CD4-positive, alpha-beta T cell treated with Interleukin-17A for 4 hours (primary cell): ENCODE results near the gene APP.

ENCODE experiments used
- DNase-seq: peaks from one replicate; pipeline ENCODE4 v3.0.0-alpha.2; 2020; ENCODE audit warnings: mixed read lengths

The APP gene

DNA sequence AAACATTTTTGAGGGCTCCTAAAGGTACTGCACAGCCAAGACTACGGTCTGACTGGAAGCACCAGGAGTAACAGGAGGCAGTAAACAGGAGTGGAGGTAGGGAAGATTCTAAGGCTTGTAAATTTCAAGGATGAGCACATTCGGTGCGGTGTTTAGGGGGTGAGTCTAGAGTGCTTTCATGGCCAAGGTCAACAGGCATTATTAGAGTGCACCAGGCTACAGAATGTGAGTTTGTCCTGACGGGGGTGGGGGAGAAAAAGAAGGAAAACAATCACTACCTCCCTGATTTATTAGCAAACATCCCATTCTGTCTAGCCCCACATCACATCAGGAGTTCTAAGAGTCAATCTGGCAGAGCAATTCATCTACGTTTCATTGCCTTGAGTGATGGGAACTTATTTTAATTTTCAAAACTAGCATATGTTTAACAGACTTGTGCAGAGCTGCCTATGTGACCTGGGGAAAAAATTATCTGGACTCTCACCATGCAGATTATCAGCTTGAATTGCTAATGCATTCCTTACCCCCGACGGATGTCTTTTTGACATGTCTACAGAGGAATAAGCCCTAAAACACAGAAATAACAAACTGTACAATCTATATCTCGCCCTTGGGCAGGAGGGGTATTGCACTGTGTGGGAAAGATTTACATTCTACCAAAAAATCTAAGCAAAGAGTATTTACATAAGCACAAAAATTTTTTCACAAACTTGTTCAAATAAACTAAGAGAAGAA is 45.0 kb downstream of the APP start:
- DNase-seq, result no peak

GRCh38 chr21:26124896-26125295 is 45.7 kb downstream of the APP start:
- no peak for DNase-seq

DNA sequence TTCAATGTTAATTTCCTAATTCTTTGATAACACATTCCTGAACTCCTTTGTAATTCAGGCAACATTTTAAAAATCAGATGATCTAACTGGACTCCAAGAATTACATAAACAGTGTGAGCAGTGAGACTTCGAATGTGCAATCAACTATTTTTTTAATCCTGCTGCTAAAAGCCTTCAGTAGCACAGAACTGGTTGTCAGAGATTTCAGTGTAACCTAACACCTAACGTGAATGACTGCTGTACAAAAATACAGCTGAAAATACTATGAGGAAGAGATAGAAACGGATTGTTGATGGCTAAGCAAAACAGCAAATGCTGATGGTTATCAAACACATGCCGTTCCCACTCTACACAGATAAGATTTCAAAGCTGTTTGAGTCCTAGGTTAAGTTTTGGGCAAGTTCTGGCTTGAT is 46.1 kb downstream of the APP start:
- no peak for DNase-seq

DNA sequence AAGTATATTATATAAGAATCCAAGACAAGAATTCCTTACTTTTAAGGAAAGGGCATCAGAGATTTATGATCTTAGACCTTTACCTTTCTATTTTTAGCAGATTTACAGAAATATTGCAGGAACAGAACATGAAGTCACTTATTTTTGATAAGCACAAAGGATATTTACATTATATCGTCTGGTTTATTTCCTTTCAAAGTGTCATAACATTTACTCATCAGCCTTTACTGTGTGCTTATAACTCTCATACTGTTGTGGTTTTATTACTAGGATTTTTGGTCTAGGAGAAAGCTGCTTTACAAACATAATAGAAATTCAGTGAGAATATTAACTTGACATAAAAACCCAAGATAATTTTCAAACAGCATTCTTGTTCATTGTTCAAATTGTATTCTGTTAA is 47.6 kb downstream of the APP start:
- DNase-seq, result no peak

DNA sequence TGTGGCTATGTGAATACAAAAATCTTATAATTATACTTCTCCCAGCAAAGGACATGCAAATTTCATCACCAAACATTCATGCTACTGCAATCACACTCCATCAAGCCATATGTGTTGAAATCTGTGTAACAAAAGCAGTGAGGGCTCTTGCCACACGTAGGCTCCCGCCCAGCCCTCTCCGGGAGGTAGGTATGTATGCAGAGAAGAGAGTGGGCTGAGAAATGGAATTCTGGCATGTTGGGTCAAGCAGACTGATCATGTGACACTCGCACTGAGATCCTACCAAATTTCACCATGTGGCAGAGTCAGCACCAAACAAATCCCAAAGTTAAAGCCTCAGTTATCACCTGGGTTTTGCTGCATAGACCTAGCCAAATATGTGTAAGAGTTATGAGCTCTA is 49.7 kb downstream of the APP start:
- DNase-seq, result no peak

DNA sequence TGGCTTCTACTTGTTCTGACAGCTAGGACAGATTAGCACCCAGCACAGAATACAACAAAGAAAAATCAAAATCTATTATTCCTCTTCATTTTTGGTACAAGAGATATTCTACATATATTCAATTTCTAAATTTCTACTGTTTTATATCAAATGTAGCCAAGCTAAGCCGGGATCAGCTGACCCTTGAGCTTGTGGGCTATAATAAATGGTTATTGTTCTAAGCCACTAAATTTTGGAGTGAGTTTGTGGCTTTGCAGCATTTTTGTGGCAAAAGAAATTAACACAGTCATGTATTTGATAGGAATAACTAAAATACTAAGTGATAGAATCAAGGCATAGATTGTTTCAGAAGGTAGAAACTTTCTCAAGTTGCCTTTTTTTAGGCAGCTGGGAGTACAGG is 50.7 kb downstream of the APP start:
- DNase-seq, result no peak

DNA sequence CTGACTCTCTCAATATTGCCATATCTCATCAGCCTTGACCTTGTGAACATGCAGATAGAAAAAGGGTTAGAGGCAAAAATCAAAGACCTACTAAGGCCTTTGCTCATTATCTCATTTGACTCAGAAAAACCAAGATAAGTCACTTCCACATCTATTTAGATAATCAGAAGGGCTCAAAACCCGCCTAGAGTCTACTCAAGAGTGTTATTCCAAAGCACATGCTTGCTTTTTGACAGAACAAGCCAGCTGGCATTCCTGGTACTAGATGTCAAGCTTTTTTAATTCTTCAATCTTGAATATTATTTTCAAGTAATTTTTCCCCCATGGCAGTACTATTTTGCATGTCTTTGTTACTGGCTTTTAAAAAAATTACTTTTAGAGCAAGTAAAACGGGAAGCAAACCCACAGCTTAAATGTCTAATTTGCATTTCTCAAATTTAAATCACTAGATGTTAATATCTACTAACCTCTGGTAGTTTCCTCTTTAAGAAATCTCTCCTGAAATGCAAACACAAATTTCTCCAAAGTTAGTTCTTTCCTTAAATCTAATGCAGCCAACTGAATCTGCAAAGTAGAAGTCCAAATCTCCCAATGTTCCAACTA is 51.5 kb downstream of the APP start:
- DNase-seq, result no peak

GRCh38 chr21:26117972-26118367 is 52.6 kb downstream of the APP start:
- no peak for DNase-seq

- no peak for DNase-seq
Measured at GRCh38 chr21:26117324-26117971, 53.1 kb downstream of the APP start.

DNA sequence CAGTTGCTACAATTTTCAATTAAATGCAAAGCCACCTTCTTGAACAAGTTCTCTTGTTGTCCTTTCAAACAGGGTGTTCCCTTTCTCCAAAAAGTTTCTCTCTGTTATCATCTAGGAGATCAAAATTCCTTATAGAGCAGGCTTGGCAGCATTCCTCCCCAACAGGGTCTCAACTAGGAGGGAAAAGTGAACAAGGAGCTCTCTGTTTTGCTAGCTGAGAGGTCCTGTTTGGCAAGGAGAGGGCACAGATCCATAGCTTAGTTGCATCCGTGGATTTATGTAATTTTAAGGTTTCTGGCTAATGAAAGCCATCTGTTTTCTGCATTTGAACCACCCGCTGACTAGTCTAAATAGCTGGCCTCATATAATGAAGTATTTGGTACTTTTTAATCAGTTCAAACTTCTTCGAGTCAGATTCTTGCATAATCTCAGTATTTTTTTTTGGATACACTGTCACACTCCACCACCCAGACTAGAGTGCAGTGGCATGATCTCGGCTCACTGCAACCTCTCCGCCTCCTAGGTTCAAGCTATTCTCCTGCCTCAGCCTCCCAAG is 54.0 kb downstream of the APP start:
- no peak for DNase-seq

DNA sequence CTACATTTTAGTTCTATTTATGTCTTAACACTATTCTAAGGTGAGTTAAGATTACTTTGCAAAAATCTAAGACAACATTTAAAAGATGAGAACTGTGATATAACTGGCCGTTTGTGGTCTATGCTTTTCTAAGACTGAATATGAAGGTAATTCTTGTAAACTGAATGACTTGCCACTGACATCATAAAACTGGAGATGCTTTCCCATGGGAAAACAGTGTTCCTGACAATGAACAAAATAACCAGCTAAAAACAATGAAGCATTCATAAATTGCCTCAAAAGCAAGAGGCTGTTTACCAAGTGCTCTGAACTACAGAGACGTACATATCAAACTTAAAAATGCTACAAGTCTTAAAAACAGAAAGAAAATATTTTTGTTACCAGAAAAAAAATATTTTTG is 54.7 kb downstream of the APP start:
- no peak for DNase-seq

- no peak for DNase-seq
Measured at GRCh38 chr21:26115305-26115704, 55.3 kb downstream of the APP start.

GRCh38 chr21:26112975-26113374 is 57.6 kb downstream of the APP start:
- DNase-seq, result no peak

DNA sequence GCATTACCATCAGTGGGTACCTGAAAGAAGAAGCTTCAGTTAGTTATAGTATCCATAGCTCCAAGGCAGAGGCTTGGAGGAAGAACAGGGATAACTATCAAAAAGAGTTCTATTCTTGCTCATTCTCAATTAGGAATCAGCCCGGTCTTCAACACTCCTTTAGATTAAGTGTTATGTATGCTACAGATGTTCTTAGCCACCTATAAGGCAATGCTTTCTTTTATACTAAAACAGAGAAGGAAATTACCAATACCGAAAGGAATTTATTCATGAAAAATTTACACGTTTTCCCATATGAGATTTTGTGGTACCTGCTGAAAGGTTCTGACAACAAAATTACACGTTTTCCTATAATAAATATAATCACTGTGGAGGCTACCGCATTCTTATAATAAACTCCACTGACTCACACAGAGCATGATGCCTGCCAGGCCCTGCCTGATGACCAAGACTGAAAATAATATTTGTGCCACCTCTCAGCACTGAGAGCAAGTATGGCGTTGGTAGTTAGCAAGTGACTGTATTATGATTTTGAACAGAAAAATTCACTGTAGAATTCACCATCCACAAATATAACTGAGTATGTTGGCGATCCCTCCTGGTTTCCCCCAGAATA is 58.3 kb downstream of the APP start:
- no peak for DNase-seq

DNA sequence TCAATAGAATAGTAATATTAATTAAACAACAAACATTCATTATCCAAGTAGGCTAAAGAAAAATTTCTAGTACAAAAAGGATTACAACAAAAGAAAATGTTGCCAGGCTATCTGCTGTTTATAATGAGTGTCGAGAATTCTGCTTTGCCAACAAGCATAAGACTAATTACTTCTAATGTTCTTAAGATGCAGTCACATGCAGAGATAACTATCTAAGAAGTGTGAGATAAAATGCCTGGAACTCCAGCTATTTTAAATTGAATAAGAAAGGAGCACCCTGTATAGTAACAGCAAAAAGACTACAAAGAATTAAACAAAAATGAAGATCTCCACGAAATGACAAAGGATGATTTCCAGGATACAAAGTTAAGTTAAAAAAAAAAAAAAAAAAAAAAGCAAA is 59.9 kb downstream of the APP start:
- DNase-seq, result no peak

DNA sequence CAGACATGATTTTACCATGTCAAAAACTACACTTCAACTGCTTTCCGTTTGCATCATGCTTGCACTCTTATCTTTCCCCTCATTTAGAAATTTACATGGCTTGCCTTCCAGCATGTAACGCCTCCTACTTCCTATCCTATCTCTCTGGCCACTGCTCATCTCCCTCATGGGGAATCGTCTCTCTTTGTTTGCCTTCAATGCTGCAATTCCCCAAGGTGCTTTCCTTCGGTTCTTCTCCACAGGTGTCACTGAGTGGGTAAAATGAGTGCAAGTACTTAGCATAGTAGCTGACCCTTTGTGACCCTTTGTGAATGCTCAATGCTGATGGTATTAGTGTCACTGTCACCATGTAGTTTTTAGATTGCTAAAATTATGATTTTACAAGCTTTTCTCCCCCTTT is 63.1 kb downstream of the APP start:
- no peak for DNase-seq

- DNase-seq, result no peak
Measured at GRCh38 chr21:26106562-26106961, 64.0 kb downstream of the APP start.

GRCh38 chr21:26105819-26106218 is 64.8 kb downstream of the APP start:
- no peak for DNase-seq

DNA sequence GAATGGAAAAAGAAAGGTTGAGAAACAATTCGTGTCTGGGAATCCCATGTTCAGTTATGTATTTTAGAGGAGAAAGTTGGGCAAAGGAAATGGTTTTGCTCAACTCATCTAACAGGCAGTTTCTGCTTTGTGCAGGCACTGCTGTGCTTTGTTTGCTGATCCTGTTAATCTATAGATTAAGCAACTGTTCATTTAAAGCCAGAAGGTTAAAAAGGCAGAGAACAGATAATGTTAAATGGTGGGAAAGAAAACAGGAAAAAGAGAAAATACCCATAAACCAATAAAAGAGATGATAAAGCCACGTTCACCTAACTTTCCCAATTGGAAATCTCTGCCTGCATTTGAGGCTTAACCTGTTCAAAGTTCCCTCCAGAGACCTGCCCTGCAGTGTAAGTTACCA is 70.0 kb downstream of the APP start:
- DNase-seq, result no peak

GRCh38 chr21:26099610-26100219 is 70.9 kb downstream of the APP start:
- no peak for DNase-seq

GRCh38 chr21:26098772-26099397 is 71.7 kb downstream of the APP start:
- DNase-seq, result no peak

GRCh38 chr21:26097475-26097874 is 73.1 kb downstream of the APP start:
- DNase-seq, result no peak
